ENCODE data around the gene CORO1C. TPM values are rescaled to one million over a fixed set of nuclear protein-coding genes. Genes with fewer than 3 reads are reported as not detected.

The CORO1C gene
- total RNA-seq, 2 experiments from 2014 or later = 38.5 to 41.3 TPM

DNA sequence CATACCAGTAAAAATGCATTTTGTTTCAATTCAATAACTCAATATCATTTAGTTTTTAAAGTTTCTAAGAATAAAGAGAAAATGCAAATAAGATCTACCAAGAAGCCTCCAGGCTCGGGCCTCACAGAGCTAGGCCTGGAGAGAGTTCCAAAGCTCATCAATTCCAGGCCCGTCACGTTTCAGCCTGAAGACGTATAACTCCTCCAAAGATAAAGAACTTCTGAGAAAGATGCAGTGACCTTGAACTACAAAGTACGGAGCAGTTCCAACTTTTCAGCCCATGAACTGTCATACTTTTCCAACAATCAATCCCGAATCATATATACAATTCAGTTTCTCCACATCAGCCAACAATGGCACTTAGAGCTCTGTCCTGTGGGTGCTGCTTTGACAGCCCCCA, 17.8 kb downstream of the CORO1C start:
- no peak overlapping the region for H3K4me3 Mint-ChIP-seq
- DNase-seq = no peak
- H3K9me3 Mint-ChIP-seq = no peaks in the 10 kb centered on the region
- CTCF ChIA-PET = interaction anchor here (1.0 to 1.2 kb wide), 4 partner anchors 12 to 49 kb away, joined by 3 read pairs; no protein-coding TSS in a partner anchor
- POLR2A ChIA-PET = no interaction called here
- no peak overlapping the region for H3K27ac Mint-ChIP-seq
- H3K36me3 Mint-ChIP-seq (ENCODE audit: low read depth) = peaks cover under 1% of the 10 kb centered on the region
- peaks cover 7% of the 10 kb centered on the region for H3K4me1 Mint-ChIP-seq
- H3K27me3 Mint-ChIP-seq = no peaks in the 10 kb centered on the region

DNA sequence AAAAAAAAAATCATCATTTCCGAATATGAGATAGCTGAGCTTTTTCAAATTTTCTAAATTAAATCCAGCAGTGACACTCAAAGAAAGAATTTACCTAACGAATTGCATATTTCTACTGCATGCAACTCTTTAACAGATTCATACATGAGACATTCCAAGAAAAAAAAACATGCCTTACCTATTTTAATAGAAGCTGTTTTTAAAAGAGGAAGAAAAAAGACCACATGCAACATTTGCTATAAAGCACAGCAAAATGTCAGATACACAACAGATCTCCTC, 18.5 kb downstream of the CORO1C start:
- H3K4me1 Mint-ChIP-seq = peaks cover 7% of the 10 kb centered on the region
- H3K36me3 Mint-ChIP-seq (ENCODE audit: low read depth) = no peaks in the 10 kb centered on the region
- no peak for DNase-seq
- no peak overlapping the region for H3K4me3 Mint-ChIP-seq
- CTCF ChIA-PET = interaction anchor here (0.9 to 1.2 kb wide), 4 partner anchors 15 to 1216 kb away, joined by 3 to 7 read pairs (median 3); no protein-coding TSS in a partner anchor
- H3K9me3 Mint-ChIP-seq = no peaks in the 10 kb centered on the region
- H3K27me3 Mint-ChIP-seq = peaks cover 2% of the 10 kb centered on the region
- H3K27ac Mint-ChIP-seq = no peak overlapping the region
- POLR2A ChIA-PET = no interaction called here

DNA sequence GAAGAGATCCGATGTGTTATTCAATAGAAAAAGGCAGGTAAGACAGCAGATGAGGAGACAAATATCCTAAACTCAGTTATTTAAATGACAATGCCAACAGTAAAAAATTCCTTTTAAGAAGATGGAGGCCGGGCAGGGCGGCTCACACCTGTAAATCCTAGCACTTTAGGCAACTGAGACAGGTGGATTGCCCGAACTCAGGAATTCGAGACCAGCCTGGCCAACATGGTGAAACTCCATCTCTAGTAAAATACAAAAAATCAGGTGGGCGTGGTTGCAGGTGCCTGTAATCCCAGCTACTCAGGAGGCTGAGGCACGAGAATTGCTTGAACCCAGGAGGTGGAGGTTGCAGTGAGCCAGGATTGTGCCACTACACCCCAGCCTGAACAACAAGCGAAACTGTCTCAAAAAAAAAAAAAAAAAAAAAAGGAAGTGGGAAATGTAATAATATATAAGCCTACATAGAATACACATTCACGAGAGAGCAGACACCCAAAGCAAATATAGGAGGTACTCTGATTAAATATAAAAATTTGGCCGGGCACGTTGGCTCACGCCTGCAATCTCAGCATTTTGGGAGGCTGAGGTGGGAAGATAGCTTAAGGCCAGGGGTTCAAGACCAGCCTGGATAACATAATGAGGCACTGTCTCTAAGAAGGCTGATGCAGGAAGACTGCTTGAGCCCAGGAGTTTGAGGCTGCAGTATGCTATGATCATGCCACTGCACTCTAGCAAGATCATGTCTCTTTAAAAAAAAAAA, 19.0 kb downstream of the CORO1C start:
- Mint-ChIP-seq H3K4me1 (peaks cover 7% of the 10 kb centered on the region), H3K27me3 (peaks cover 6% of the 10 kb centered on the region), H3K27ac (no peak overlapping the region), H3K9me3 (no peaks in the 10 kb centered on the region), H3K36me3 (ENCODE audit: low read depth) (no peaks in the 10 kb centered on the region), H3K4me3 (no peak overlapping the region)
- POLR2A ChIA-PET = no interaction called here
- no peak for DNase-seq
- CTCF ChIA-PET = interaction anchor here (0.6 to 1.2 kb wide), 4 partner anchors 18 to 1216 kb away, joined by 3 to 7 read pairs (median 4); no protein-coding TSS in a partner anchor

DNA sequence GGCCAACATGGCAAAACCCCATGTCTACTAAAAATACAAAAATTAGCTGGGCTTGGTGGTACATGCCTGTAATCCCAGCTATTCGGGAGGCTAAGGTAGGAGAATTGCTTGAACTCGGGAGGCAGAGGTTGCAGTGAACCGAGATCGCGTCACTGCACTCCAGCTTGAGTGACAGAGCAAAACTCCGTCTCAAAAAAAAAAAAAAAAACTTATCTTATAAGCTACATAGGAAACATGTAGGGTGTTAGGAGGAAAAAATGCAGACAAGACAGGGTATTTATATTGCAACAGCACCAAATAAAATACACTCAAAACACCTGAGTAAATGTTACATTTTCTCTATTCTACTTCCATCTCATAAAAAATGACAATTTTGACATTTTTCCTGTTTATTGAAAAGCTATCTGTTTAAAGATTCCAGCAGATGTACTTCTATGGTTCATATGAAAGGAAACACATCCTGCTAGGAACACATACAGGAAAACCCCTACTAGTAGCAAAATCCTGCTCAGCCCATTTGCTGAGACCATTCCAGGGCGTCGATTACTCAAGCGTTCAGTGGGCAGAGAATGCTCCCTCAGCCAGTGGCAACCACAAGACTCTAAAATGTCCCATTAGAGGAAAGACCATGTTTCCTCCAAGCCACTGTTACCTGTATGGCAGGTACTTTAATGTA, 19.7 kb downstream of the CORO1C start:
- CTCF ChIA-PET = interaction anchor here (0.6 to 1.2 kb wide), 5 partner anchors 32 to 1217 kb away, joined by 3 to 4 read pairs (median 3); no protein-coding TSS in a partner anchor

DNA sequence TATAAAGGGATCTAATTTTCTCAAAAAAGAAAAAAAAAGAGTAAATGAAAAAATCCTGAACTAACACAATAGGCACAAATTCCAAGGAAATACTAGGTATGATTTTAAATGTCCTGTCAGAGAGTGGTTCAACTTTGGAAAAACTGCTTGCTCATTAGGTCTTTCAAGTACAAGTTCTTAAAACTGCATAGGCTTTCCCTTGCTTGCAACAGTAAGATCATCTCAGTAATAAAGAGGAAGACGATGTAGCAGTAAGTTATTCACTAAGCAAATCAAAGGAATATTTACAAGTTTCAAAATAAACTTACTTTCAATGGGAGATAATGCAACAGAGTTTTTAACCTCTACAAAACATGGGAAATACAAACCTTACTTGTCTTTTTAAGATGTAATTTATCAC, 21.6 kb downstream of the CORO1C start:
- DNase-seq = no peak
- CTCF ChIA-PET = no interaction called here
- H3K27me3 Mint-ChIP-seq = peaks cover 8% of the 10 kb centered on the region

More for the DNA sequence above, 19.7 kb downstream of the CORO1C start:
- peaks cover 8% of the 10 kb centered on the region for H3K27me3 Mint-ChIP-seq
- H3K9me3 Mint-ChIP-seq = no peaks in the 10 kb centered on the region
- H3K4me3 Mint-ChIP-seq = no peak overlapping the region
- POLR2A ChIA-PET = no interaction called here
- no peak for DNase-seq
- H3K4me1 Mint-ChIP-seq = peaks cover 7% of the 10 kb centered on the region
- H3K27ac Mint-ChIP-seq = no peak overlapping the region
- H3K36me3 Mint-ChIP-seq (ENCODE audit: low read depth) = no peaks in the 10 kb centered on the region

DNA sequence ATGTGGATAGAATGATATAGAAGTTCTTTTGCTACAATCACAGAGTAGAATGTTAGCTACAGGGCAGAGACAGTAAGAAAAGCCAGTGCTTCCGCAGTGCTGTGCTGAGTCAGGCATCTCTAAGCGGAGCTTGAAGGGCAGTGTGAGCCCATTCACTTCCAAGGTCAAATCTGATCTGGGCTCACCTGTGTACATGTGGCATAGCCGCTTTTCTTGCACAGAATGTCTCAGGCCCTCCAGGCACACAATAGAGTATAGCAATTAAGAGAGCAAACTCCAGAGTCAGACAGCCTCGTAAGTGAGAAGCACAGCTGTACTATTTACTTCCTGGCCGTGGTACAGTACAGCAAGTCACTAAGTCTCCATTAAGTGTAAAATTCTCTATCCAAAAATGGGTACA, 26.8 kb downstream of the CORO1C start:
- no peak for DNase-seq
- ChIA-PET CTCF (interaction anchor here (1.1 kb wide), 1 partner anchor 9 kb away, joined by 3 read pairs; no protein-coding TSS in a partner anchor), POLR2A (no interaction called here)
- H3K4me1 Mint-ChIP-seq = peaks cover 20% of the 10 kb centered on the region
- H3K27ac Mint-ChIP-seq = no peak overlapping the region
- peaks cover 7% of the 10 kb centered on the region for H3K36me3 Mint-ChIP-seq (ENCODE audit: low read depth)
- H3K4me3 Mint-ChIP-seq = no peak overlapping the region
- H3K9me3 Mint-ChIP-seq = no peaks in the 10 kb centered on the region
- H3K27me3 Mint-ChIP-seq = peaks cover 8% of the 10 kb centered on the region

More for the DNA sequence above, 21.6 kb downstream of the CORO1C start:
- Mint-ChIP-seq H3K4me3 (no peak overlapping the region), H3K27ac (no peak overlapping the region), H3K4me1 (peaks cover 4% of the 10 kb centered on the region), H3K9me3 (no peaks in the 10 kb centered on the region), H3K36me3 (ENCODE audit: low read depth) (peaks cover 2% of the 10 kb centered on the region)
- POLR2A ChIA-PET = no interaction called here

DNA sequence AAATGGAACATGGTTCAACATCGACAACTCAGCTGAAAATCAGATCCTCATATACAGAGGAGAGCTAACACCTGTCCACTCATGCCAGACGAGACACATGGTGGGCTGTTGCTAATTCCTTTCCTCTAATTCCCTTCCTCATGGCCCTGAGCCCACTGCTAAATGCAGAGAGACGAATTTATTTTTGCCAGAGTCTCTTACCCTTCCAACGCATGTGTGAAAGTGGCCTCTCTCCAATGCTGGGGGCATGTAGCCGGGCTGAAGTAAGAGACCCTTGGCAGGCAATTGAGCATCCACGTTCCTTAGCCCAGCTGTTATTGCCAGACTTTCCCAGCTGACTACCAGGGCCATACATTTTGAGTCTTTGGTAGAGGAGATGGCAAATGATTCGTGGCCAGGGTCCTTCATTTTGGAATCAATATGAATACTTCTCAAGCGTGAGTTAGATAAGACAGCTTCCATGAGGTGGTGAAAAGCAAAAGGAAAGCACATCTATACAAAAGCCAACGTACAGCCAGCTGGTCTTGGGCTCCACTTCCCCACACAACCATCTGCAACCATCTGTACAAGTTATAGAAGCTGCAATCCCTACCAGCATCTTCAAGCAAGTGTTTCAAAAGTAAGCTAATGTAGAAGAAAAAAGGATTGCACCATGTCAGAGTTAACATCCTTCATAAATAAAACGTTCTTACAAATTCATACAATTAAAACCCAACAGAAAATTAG, 28.6 kb downstream of the CORO1C start:
- POLR2A ChIA-PET = interaction anchor here (0.6 kb wide), 1 partner anchor 57 kb away, joined by 3 read pairs; no protein-coding TSS in a partner anchor

DNA sequence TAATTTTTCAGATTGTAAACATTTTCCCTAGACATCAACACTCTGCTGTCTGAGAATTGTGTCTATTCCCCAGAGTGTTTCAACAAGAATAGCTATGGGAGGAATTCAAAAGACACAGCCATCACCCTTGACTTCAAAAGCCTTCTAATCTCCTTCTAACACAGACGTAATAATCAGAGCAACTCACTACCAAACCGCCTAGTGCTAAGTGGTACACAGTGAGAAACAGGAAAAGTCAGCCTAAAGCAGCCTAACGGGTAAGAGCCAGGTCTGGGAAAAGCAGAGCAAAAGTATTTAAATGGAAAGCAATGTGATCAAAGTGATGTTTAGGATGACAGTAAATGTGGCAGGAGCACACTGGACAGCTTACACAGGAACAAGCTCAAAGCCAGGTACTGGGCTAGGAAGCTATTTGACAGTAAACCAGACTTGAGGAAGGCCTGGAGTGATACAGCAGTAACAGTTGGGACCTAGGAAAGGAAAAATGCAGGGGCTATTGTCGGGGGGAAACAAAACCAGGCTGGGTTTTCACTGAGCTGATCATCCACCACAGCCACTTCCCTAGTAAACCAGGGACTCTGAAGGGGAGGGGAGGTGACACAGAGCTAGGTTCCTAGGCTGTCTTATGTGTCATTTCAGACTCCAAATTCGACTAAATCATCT, 29.4 kb downstream of the CORO1C start:
- POLR2A ChIA-PET = interaction anchor here (0.6 kb wide), 1 partner anchor 56 kb away, joined by 3 read pairs; no protein-coding TSS in a partner anchor

More for the DNA sequence above, 28.6 kb downstream of the CORO1C start:
- no peak overlapping the region for H3K27ac Mint-ChIP-seq
- H3K4me3 Mint-ChIP-seq = no peak overlapping the region
- no peak for DNase-seq
- no peaks in the 10 kb centered on the region for H3K9me3 Mint-ChIP-seq
- H3K4me1 Mint-ChIP-seq = peaks cover 20% of the 10 kb centered on the region
- H3K27me3 Mint-ChIP-seq = peaks cover 6% of the 10 kb centered on the region
- CTCF ChIA-PET = interaction anchor here (1.4 to 1.8 kb wide), 3 partner anchors 8 to 23 kb away, joined by 4 to 9 read pairs (median 4); no protein-coding TSS in a partner anchor
- H3K36me3 Mint-ChIP-seq (ENCODE audit: low read depth) = peaks cover 19% of the 10 kb centered on the region

DNA sequence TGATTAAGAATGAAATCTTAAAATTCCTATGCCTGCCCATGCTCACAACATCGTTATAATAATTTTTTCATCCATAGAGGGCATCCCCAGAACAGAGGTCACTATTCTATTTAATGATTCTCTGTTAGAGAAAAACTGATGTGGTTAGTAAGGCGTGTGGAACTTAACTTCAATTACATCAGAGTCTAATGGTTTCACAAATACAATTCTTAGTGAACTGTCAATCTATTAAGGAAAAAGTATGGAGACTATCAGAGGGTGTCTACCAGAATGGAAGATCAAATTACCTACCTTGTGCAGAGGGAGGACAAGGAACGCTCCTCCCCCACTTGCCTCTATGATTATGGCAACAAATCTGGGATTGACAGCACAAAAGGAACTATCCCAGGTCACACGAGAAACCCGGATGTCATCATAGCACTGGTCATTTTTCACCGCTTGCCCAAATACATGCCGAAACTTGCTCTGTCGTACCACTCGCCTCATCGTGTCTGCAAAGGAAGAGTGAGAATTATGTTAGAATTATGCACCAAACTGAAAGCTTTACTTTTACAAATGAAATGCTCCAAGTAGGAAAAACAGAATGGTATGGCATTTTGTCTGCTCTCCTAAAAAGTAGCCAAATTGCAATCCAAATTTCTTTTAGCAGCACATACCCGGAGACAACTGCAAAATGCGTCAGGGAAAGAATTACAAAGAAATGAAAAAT, 30.3 kb downstream of the CORO1C start:
- ChIA-PET CTCF (interaction anchor here (0.8 to 1.8 kb wide), 3 partner anchors 9 to 24 kb away, joined by 3 to 9 read pairs (median 4); no protein-coding TSS in a partner anchor), POLR2A (no interaction called here)
- Mint-ChIP-seq H3K4me1 (peaks cover 33% of the 10 kb centered on the region), H3K4me3 (no peak overlapping the region), H3K9me3 (no peaks in the 10 kb centered on the region), H3K27me3 (no peaks in the 10 kb centered on the region), H3K36me3 (ENCODE audit: low read depth) (peaks cover 20% of the 10 kb centered on the region), H3K27ac (no peak overlapping the region)
- no peak for DNase-seq

More for the DNA sequence above, 29.4 kb downstream of the CORO1C start:
- no peaks in the 10 kb centered on the region for H3K27me3 Mint-ChIP-seq
- no peak for DNase-seq
- H3K9me3 Mint-ChIP-seq = no peaks in the 10 kb centered on the region
- CTCF ChIA-PET = interaction anchor here (0.8 to 1.8 kb wide), 3 partner anchors 10 to 23 kb away, joined by 3 to 9 read pairs (median 4); no protein-coding TSS in a partner anchor
- peaks cover 24% of the 10 kb centered on the region for H3K4me1 Mint-ChIP-seq
- no peak overlapping the region for H3K4me3 Mint-ChIP-seq
- no peak overlapping the region for H3K27ac Mint-ChIP-seq
- peaks cover 20% of the 10 kb centered on the region for H3K36me3 Mint-ChIP-seq (ENCODE audit: low read depth)

DNA sequence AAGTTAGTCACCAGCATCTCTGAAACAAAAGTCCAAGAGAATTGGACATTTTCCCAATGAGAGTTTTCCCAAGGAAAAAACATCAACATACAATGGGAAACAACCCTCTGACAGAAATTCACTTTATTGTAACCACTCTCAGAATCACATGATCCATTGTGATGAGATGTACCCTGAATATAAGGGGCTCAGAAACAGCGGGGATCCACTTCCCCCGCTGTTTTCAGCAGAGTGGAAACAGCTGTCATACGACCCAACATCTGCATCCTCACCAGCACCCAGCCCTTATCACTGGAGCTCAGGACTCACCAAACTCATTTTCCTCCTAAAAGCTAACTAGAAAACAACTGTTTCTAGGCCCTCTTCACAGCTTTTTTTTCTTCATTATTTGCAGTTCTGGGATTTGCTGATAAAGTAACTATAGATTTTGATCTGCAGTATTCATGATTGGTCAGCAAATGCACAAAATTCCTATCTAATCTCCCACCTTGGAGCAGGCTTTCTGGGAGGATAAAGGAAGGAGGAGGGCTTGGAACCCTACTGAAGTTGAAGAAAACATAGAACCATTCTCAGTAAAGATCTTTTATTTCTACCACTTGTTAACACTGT, 31.3 kb downstream of the CORO1C start:
- no peak overlapping the region for H3K27ac Mint-ChIP-seq
- H3K9me3 Mint-ChIP-seq = no peaks in the 10 kb centered on the region
- H3K36me3 Mint-ChIP-seq (ENCODE audit: low read depth) = peaks cover 22% of the 10 kb centered on the region
- peaks cover 42% of the 10 kb centered on the region for H3K4me1 Mint-ChIP-seq
- CTCF ChIA-PET = no interaction called here
- POLR2A ChIA-PET = no interaction called here
- no peaks in the 10 kb centered on the region for H3K27me3 Mint-ChIP-seq
- no peak for DNase-seq
- H3K4me3 Mint-ChIP-seq = no peak overlapping the region

DNA sequence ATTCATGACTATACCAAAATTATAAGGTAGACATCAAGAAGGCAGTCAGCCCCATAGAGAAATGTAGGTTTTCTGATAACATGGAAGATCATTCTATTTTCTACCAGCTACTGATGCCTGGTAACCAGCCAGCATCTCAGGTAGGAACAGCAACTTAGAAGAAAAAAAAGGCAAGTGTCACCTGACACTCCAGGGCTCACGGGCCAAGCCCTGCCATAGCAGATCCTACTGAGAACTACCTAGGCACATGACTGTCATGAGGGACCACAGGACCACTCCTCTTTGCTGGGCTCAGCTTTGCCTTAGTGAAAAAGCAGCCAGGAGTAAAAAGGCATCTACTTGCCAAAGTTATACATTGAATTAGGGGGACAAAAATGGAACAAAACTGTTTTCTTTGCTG, 33.4 kb downstream of the CORO1C start:
- ChIA-PET POLR2A (no interaction called here), CTCF (interaction anchor here (0.8 to 1.2 kb wide), 3 partner anchors 8 to 34 kb away, joined by 3 to 5 read pairs (median 3); no protein-coding TSS in a partner anchor)
- Mint-ChIP-seq H3K27ac (no peak overlapping the region), H3K27me3 (no peaks in the 10 kb centered on the region), H3K36me3 (ENCODE audit: low read depth) (peaks cover 25% of the 10 kb centered on the region), H3K4me1 (peaks cover 50% of the 10 kb centered on the region), H3K9me3 (no peaks in the 10 kb centered on the region), H3K4me3 (no peak overlapping the region)
- no peak for DNase-seq

All from activated CD4-positive, alpha-beta T cell treated with anti-CD3 and anti-CD28 coated beads, Interleukin-2, amount 10 ng/mL, durations not matched to agents 7 days and 5 days (primary cell).